Measurements from ENCODE around the gene ABCC6.
A peak's percentile ranks its signal among the peaks of the same experiment; 100 is the strongest.

ABCC6 gene

GRCh38 chr16:16189842-16190241 is 33.5 kb downstream of the ABCC6 start:
- H3K27ac ChIP-seq, result no peak overlapping the region
- H3K36me3 ChIP-seq, result peaks cover 34% of the 10 kb centered on the region
- no peak for TF ChIP-seq CTCF (IDR thresholded peaks at IDR 0.05)
- no peaks in the 10 kb centered on the region for H3K9me3 ChIP-seq
- no peaks in the 10 kb centered on the region for H3K27me3 ChIP-seq
- H3K4me3 ChIP-seq (ENCODE audit: low read depth in 1 of 2, low read length in 1 of 2), result no peak overlapping the region
- H3K4me1 ChIP-seq (ENCODE audit: control insufficient read depth in 1 of 2, insufficient read depth in 1 of 2, low read depth in 1 of 2, low read length in 1 of 2), result peaks cover 8 to 17% of the 10 kb centered on the region in 2 experiments

- Histone ChIP-seq H3K27me3 (no peaks in the 10 kb centered on the region), H3K4me1 (ENCODE audit: control insufficient read depth in 1 of 2, insufficient read depth in 1 of 2, low read depth in 1 of 2, low read length in 1 of 2) (peaks cover 8 to 17% of the 10 kb centered on the region in 2 experiments), H3K36me3 (peaks cover 34% of the 10 kb centered on the region), H3K9me3 (no peaks in the 10 kb centered on the region), H3K27ac (no peak overlapping the region), H3K4me3 (ENCODE audit: low read depth in 1 of 2, low read length in 1 of 2) (no peak overlapping the region)
- TF ChIP-seq CTCF (IDR thresholded peaks at IDR 0.05), result no peak
These were observed 34.5 kb downstream of the ABCC6 start for GRCh38 chr16:16188827-16189226.

GRCh38 chr16:16186820-16187219 is 36.5 kb downstream of the ABCC6 start:
- H3K27me3 ChIP-seq, result no peaks in the 10 kb centered on the region
- no peak overlapping the region for H3K4me3 ChIP-seq (ENCODE audit: low read depth in 1 of 2, low read length in 1 of 2)
- H3K9me3 ChIP-seq, result no peaks in the 10 kb centered on the region
- H3K36me3 ChIP-seq, result peaks cover 35% of the 10 kb centered on the region
- TF ChIP-seq CTCF (IDR thresholded peaks at IDR 0.05), result no peak
- H3K4me1 ChIP-seq (ENCODE audit: control insufficient read depth in 1 of 2, insufficient read depth in 1 of 2, low read depth in 1 of 2, low read length in 1 of 2), result peaks cover 8 to 17% of the 10 kb centered on the region in 2 experiments
- H3K27ac ChIP-seq, result peak overlapping the region; percentile 45

GRCh38 chr16:16185095-16185494 is 38.2 kb downstream of the ABCC6 start:
- Histone ChIP-seq H3K27me3 (no peaks in the 10 kb centered on the region), H3K4me1 (ENCODE audit: control insufficient read depth in 1 of 2, insufficient read depth in 1 of 2, low read depth in 1 of 2, low read length in 1 of 2) (peaks cover 8 to 17% of the 10 kb centered on the region in 2 experiments), H3K9me3 (no peaks in the 10 kb centered on the region), H3K4me3 (ENCODE audit: low read depth in 1 of 2, low read length in 1 of 2) (no peak overlapping the region), H3K36me3 (peaks cover 35% of the 10 kb centered on the region), H3K27ac (no peak overlapping the region)
- TF ChIP-seq CTCF (IDR thresholded peaks at IDR 0.05), result no peak

- Histone ChIP-seq H3K9me3 (no peaks in the 10 kb centered on the region), H3K27me3 (no peaks in the 10 kb centered on the region), H3K4me1 (ENCODE audit: control insufficient read depth in 1 of 2, insufficient read depth in 1 of 2, low read depth in 1 of 2, low read length in 1 of 2) (peaks cover 8 to 17% of the 10 kb centered on the region in 2 experiments), H3K27ac (no peak overlapping the region), H3K36me3 (peaks cover 30% of the 10 kb centered on the region), H3K4me3 (ENCODE audit: low read depth in 1 of 2, low read length in 1 of 2) (no peak overlapping the region)
- no peak for TF ChIP-seq CTCF (IDR thresholded peaks at IDR 0.05)
These were observed 38.7 kb downstream of the ABCC6 start for GRCh38 chr16:16184594-16184993.

DNA sequence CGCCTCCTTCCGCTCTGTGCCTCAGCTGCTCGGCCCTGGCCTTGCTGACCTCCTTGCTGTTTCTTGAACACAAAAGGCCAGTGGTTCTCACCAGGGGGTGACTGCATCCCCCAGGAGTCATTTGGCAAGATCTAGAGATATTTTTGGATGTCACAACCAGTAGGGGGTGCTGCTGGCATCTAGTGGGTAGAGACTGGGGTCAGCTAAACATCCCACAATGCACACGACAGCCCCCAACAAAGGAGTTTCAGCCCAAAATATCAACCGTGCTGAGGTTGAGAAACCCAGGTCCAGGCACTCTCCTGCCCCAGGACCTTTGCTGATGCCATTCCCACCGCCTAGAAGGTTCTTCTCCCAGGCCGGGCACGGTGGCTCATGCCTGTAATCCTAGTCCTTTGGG is 39.7 kb downstream of the ABCC6 start:
- Histone ChIP-seq H3K27me3 (no peaks in the 10 kb centered on the region), H3K4me3 (ENCODE audit: low read depth in 1 of 2, low read length in 1 of 2) (no peak overlapping the region), H3K36me3 (peaks cover 27% of the 10 kb centered on the region), H3K9me3 (no peaks in the 10 kb centered on the region), H3K27ac (no peak overlapping the region), H3K4me1 (ENCODE audit: control insufficient read depth in 1 of 2, insufficient read depth in 1 of 2, low read depth in 1 of 2, low read length in 1 of 2) (peaks cover 8 to 17% of the 10 kb centered on the region in 2 experiments)
- no peak for TF ChIP-seq CTCF (IDR thresholded peaks at IDR 0.05)
